Activated T-cell treated with anti-CD3 and anti-CD28 coated beads, Interleukin-2, amount 50 U/mL, for 1 hour (primary cell): Measurements from ENCODE around the gene TSSC4.

ENCODE experiments used
- DNase-seq: peaks from one replicate; pipeline ENCODE4 v3.0.0-alpha.2; 2020

The TSSC4 gene

GRCh38 chr11:2451916-2452315 is 51.4 kb downstream of the TSSC4 start:
- no peak for DNase-seq

- no peak for DNase-seq
Observed at GRCh38 chr11:2452321-2453012, 51.9 kb downstream of the TSSC4 start.

GRCh38 chr11:2453436-2453835 is 52.9 kb downstream of the TSSC4 start:
- no peak for DNase-seq
